Measurements from ENCODE around the gene PEX26. TPM values are rescaled to one million over a fixed set of nuclear protein-coding genes. Genes with fewer than 3 reads are reported as not detected.
"Not testable (repeated sequence)": the region's sequence is repeated elsewhere in the genome, so short reads cannot be mapped to it uniquely, and the experiment has no call there.

Gene PEX26
- total RNA-seq, 2 donors from 2014 or later = 11.9 to 57.0 TPM

GRCh38 chr22:18103527-18104269 lies 25.9 kb downstream of the PEX26 start:
- Histone ChIP-seq H3K36me3 (replicated peaks in 1 of 2; ENCODE audit: insufficient read depth in 1 of 2, low read depth in 2 of 2) (no peaks in the 10 kb centered on the region), H3K27me3 (no peaks in the 10 kb centered on the region), H3K9me3 (no peaks in the 10 kb centered on the region), H3K4me3 (no peak overlapping the region), H3K4me1 (no peaks in the 10 kb centered on the region), H3K27ac (no peak overlapping the region)
- no peak for DNase-seq
- 91% methylated on average over 14 of the region's 14 CpGs for WGBS, 2 donors
- no peak for TF ChIP-seq POLR2A (IDR thresholded peaks at IDR 0.05)
- TF ChIP-seq, protein P1, sequence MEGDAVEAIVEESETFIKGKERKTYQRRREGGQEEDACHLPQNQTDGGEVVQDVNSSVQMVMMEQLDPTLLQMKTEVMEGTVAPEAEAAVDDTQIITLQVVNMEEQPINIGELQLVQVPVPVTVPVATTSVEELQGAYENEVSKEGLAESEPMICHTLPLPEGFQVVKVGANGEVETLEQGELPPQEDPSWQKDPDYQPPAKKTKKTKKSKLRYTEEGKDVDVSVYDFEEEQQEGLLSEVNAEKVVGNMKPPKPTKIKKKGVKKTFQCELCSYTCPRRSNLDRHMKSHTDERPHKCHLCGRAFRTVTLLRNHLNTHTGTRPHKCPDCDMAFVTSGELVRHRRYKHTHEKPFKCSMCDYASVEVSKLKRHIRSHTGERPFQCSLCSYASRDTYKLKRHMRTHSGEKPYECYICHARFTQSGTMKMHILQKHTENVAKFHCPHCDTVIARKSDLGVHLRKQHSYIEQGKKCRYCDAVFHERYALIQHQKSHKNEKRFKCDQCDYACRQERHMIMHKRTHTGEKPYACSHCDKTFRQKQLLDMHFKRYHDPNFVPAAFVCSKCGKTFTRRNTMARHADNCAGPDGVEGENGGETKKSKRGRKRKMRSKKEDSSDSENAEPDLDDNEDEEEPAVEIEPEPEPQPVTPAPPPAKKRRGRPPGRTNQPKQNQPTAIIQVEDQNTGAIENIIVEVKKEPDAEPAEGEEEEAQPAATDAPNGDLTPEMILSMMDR (IDR thresholded peaks at IDR 0.05) = no peak
- ATAC-seq = no peak
- intact Hi-C loops (cut with DNase I) = no loop called here

- no peak for ATAC-seq
- Histone ChIP-seq H3K36me3 (replicated peaks in 1 of 2; ENCODE audit: insufficient read depth in 1 of 2, low read depth in 2 of 2) (no peaks in the 10 kb centered on the region), H3K9me3 (no peaks in the 10 kb centered on the region), H3K4me1 (no peaks in the 10 kb centered on the region), H3K27ac (no peak overlapping the region), H3K27me3 (no peaks in the 10 kb centered on the region), H3K4me3 (no peak overlapping the region)
- intact Hi-C loops (cut with DNase I) = no loop called here
- no peak for DNase-seq
- no peak for TF ChIP-seq POLR2A (IDR thresholded peaks at IDR 0.05)
- TF ChIP-seq, protein P1 (IDR thresholded peaks at IDR 0.05) = no peak
- 92 to 97% methylated on average over 4 of the region's 4 CpGs for WGBS, 2 donors
Observed at GRCh38 chr22:18104566-18104965, 26.8 kb downstream of the PEX26 start.

GRCh38 chr22:18105981-18106380 lies 28.2 kb downstream of the PEX26 start:
- H3K36me3 ChIP-seq (replicated peaks in 1 of 2; ENCODE audit: insufficient read depth in 1 of 2, low read depth in 2 of 2); H3K4me3 ChIP-seq; H3K27me3 ChIP-seq; intact Hi-C loops (cut with DNase I); H3K27ac ChIP-seq; ATAC-seq; DNase-seq; H3K9me3 ChIP-seq: not testable (repeated sequence)
- 82 to 93% methylated on average over 6 to 7 of the region's 7 CpGs for WGBS, 2 donors
- H3K4me1 ChIP-seq = peaks cover 11% of the 10 kb centered on the region

- DNase-seq; H3K27me3 ChIP-seq; H3K4me3 ChIP-seq; H3K36me3 ChIP-seq (replicated peaks in 1 of 2; ENCODE audit: insufficient read depth in 1 of 2, low read depth in 2 of 2); intact Hi-C loops (cut with DNase I); H3K9me3 ChIP-seq; H3K27ac ChIP-seq; ATAC-seq: not testable (repeated sequence)
- 45 to 74% methylated on average over 4 of the region's 4 CpGs for WGBS, 2 donors
- H3K4me1 ChIP-seq = peaks cover 19% of the 10 kb centered on the region
Observed at GRCh38 chr22:18106550-18107341, 29.0 kb downstream of the PEX26 start.

DNA sequence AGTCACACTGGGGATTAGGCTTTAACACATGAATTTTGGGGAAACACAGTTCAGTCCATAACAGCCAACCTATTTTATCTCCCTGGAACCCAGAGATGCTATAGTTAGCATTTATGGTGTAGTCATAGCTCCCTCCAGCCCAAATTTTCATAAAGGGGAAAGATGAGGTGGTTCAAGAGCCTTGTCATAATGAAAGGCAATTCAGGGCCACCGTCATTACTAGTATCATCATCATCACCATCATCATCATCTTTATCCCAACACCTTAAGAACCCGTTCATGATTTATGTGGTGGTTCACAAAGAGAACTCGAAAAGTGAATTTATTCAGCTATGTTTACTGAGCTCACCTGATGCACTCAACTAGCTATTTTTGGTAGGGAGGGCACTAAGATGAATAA lies 30.4 kb downstream of the PEX26 start:
- Histone ChIP-seq H3K27me3 (no peaks in the 10 kb centered on the region), H3K36me3 (replicated peaks in 1 of 2; ENCODE audit: insufficient read depth in 1 of 2, low read depth in 2 of 2) (no peaks in the 10 kb centered on the region), H3K27ac (no peak overlapping the region), H3K4me3 (no peak overlapping the region), H3K4me1 (peaks cover 19% of the 10 kb centered on the region), H3K9me3 (no peaks in the 10 kb centered on the region)
- WGBS, 2 donors = 84 to 91% methylated on average over 3 of the region's 3 CpGs
- TF ChIP-seq POLR2A (IDR thresholded peaks at IDR 0.05) = no peak
- TF ChIP-seq, protein P1 (IDR thresholded peaks at IDR 0.05) = no peak
- no peak for DNase-seq
- ATAC-seq = no peak
- intact Hi-C loops (cut with DNase I) = no loop called here
